CMK (cell line): ENCODE data around the gene ARV1.
A peak's percentile ranks its signal among the peaks of the same experiment; 100 is the strongest.

ENCODE experiments used
- DNase-seq: peaks from one replicate; pipeline ENCODE4 v3.0.0-alpha.2; 2010; ENCODE audit warnings: low read depth

The ARV1 gene

GRCh38 chr1:230978491-230979388 is at the start of gene ARV1, which contains the start of gene TTC13:
Gene ARV1 (plus strand): TSS chr1:230979094. CDS start chr1:230979106, 12 bp downstream.
Gene TTC13 (minus strand): TSS chr1:230978861. CDS start chr1:230978830, 31 bp downstream.
- DNase-seq, result peak; percentile 99

GRCh38 chr1:230930986-230931385 is 47.9 kb upstream of the ARV1 start:
- no peak for DNase-seq

DNA sequence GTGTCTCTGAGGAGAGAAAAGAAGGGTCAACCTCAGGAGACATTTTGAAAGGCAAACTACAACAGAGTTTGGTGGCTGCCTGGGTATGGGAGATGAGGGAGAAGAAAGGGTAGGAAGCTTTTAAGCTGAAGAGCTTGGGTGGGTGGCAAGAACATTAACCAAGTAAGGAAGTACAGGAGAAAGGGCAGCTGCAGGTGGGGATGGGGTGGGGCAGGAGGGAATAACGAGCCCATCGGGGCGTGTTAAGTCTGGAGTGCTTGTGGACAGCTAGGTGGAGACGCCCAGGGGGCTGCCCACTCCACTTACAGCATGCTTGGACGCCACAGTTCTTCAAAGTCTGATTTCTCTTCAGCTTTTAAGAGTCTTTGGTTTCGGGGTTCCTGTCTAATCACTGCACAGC is 43.0 kb upstream of the ARV1 start:
- DNase-seq, result no peak

- DNase-seq, result no peak
These were observed 42.4 kb upstream of the ARV1 start for GRCh38 chr1:230936475-230936874.

- no peak for DNase-seq
These were observed 41.5 kb upstream of the ARV1 start for GRCh38 chr1:230937371-230937770.

GRCh38 chr1:230938924-230939368 is 39.9 kb upstream of the ARV1 start:
- DNase-seq, result no peak

DNA sequence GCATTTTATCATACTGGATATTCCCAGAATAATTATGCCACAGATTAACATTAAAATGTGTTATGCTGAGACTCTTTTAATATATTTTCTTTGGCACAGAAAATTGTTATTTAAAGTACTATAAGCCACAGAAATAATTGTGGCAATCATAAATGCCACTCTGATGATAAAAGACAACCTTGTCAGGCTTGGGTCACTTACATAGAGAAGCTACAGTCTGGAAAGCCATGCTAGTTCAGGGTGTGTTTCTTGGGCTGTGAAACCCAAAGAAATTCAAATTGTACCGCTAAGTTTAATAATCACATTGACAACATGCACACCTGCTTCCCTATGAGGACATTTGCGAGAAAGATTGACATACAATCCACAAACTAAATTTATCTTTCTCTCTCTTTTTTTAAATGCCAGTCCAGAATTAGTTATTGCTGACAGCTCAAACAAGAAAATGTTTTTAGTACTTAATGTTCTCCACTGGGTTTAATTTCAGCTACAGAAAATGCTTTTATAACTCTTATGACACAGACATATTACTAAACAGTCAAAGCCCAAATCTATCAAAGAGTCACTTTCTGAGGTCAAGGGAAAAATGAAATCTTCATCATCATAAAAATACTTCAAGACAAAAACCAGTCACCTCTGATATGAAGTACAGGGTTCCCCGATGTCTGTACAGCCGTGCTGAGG is 38.9 kb upstream of the ARV1 start:
- DNase-seq, result no peak

- no peak for DNase-seq
These were observed 38.0 kb upstream of the ARV1 start for GRCh38 chr1:230940848-230941247.

- DNase-seq, result no peak
These were observed 35.8 kb upstream of the ARV1 start for GRCh38 chr1:230943048-230943593.

DNA sequence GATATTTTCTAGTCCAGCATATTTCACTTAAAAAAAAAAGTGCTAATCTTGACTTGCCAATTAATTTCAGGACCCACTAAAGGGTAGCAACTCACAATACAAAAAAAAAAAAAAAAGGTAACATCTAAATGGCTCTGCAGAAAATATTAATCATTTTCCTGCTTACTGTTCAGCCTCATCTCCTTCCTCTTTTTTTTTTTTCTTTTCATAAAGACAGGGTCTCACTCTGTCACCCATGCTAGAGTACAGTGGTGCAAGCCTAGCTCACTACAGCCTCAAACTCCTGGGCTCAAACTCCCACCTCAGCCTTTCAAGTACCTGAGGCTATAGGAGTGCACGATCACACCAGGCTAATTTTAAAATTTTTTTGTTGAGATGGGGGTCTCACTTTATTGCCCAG is 30.6 kb upstream of the ARV1 start:
- no peak for DNase-seq

DNA sequence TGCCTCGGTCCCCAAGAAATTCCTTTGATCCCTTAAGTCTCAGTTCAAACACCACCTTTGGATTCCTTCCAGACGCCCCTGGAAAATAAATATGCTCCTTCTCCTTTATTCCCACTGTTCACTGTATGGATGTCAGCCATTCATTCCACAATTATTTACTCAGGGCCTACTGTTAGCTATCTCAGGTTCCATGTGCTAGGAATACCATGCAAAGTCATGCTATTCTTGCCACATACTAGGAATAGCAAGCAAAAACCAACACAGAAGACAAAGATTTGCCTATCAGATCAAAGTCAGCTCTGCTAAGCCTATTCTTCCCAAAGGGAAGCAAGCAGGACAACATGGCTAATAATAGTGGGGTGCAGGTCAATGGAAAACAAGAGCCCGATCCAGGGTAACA is 30.0 kb upstream of the ARV1 start:
- no peak for DNase-seq

- no peak for DNase-seq
These were observed 28.5 kb upstream of the ARV1 start for GRCh38 chr1:230950404-230950803.

DNA sequence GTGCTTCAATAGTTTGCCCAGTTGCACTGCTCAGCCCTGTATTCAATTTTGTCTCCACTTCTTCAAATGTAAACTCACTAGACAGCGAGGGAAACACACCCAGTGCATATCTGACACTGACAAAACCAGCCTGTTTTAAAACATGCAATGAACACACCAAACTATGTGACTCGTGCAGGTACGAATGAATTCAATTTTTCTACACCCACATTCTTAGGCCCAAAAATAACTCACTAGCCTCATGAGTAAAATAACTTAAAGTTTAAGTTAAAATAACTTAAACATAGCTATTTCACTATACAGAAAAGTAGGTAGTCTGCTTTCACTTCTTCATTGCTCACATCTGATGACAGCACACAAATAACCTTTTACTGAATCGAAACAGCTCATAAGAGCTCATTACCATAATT is 21.3 kb upstream of the ARV1 start:
- no peak for DNase-seq

GRCh38 chr1:230958370-230958769 is 20.5 kb upstream of the ARV1 start:
- DNase-seq, result no peak

- DNase-seq, result no peak
These were observed 14.0 kb upstream of the ARV1 start for GRCh38 chr1:230964896-230965295.

GRCh38 chr1:230965535-230965934 is 13.4 kb upstream of the ARV1 start:
- DNase-seq, result no peak

- no peak for DNase-seq
These were observed 12.5 kb upstream of the ARV1 start for GRCh38 chr1:230966358-230966873.

GRCh38 chr1:230970432-230970831 is 8.5 kb upstream of the ARV1 start:
- no peak for DNase-seq

- DNase-seq, result no peak
These were observed 7.1 kb upstream of the ARV1 start for GRCh38 chr1:230971771-230972170.

- DNase-seq, result no peak
These were observed 6.0 kb upstream of the ARV1 start for GRCh38 chr1:230972855-230973271.

DNA sequence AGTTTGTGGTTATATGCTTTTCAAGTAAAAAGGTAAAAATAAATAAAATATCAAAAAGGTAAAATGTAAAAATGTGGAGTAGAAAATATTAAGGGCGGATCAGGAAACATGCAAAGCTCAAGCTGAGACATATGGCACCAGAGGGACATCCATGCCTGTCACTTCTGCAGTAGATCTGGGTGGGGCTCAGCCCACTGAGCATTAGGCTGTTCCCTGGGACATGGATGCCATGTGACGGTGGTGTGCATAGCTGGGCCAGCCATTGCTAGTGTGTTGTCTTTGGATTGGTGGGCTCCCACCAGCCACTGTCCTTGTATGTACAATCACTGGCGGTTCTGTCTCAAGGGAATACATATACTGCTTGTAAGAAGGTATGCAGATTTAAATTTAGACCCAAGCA is 3.3 kb upstream of the ARV1 start:
- no peak for DNase-seq

GRCh38 chr1:230976360-230976759 is 2.5 kb upstream of the ARV1 start:
- no peak for DNase-seq
